Loucy (cell line): ENCODE data around the gene BMPR1B.

Experiments used
- H2AFZ ChIP-seq: fragments of 200-600 bp; sonication (generic); 2 replicates; pipeline ENCODE4 v1.6.0; 2016; ENCODE audit warnings: antibody characterized with exemption, mild to moderate bottlenecking, low read length, moderate library complexity
- H3F3A ChIP-seq: fragments of 200-600 bp; 2 replicates; pipeline ENCODE4 v1.6.0; 2016; ENCODE audit warnings: antibody characterized with exemption, low read depth, mild to moderate bottlenecking
- H3K27me3 ChIP-seq: fragments of 200-600 bp; sonication (generic); 2 replicates; pipeline ENCODE4 v1.6.1; 2014; ENCODE audit warnings: low read length, mild to moderate bottlenecking; ENCODE audit not compliant: insufficient read depth, poor library complexity, severe bottlenecking
- H3K36me3 ChIP-seq: fragments of 200-600 bp; sonication (generic); 2 replicates; pipeline ENCODE4 v1.6.1; 2016; ENCODE audit warnings: low read length; ENCODE audit not compliant: insufficient read depth
- H3K4me1 ChIP-seq: fragments of 200-600 bp; sonication (generic); 2 replicates; pipeline ENCODE4 v1.5.1; 2014; ENCODE audit warnings: low read length, mild to moderate bottlenecking; ENCODE audit not compliant: insufficient read depth, poor library complexity, severe bottlenecking
- H3K4me2 ChIP-seq: fragments of 200-600 bp; sonication (generic); 2 replicates; pipeline ENCODE4 v1.6.0; 2014; ENCODE audit warnings: antibody characterized with exemption, low read length, low read depth, mild to moderate bottlenecking; ENCODE audit not compliant: poor library complexity, severe bottlenecking
- H3K4me3 ChIP-seq: fragments of 200-600 bp; sonication (generic); 2 replicates; pipeline ENCODE4 v1.5.1; 2014; ENCODE audit warnings: low read length, mild to moderate bottlenecking, mixed read lengths; ENCODE audit not compliant: poor library complexity, severe bottlenecking
- H3K79me2 ChIP-seq: fragments of 200-600 bp; sonication (generic); 2 replicates; pipeline ENCODE4 v1.6.1; 2014; ENCODE audit warnings: low read length; ENCODE audit not compliant: insufficient read depth
- H3K9ac ChIP-seq: fragments of 200-600 bp; sonication (generic); 2 replicates; pipeline ENCODE4 v1.6.0; 2014; ENCODE audit warnings: mild to moderate bottlenecking, low read depth, low read length, moderate library complexity; ENCODE audit not compliant: poor library complexity, severe bottlenecking
- H3K9me2 ChIP-seq: fragments of 200-600 bp; sonication (generic); replicated peaks from 2 replicates; pipeline ENCODE4 v1.6.1; 2016; ENCODE audit warnings: low read depth, low read length, mixed read lengths
- H3K9me3 ChIP-seq: fragments of 200-600 bp; sonication (generic); 2 replicates; pipeline ENCODE4 v1.6.1; 2014; ENCODE audit warnings: mild to moderate bottlenecking, antibody characterized with exemption, low read length, low read depth; ENCODE audit not compliant: insufficient read depth
- H4K20me1 ChIP-seq: fragments of 200-600 bp; sonication (generic); 2 replicates; pipeline ENCODE4 v1.6.0; 2014; ENCODE audit warnings: antibody characterized with exemption, low read length, mild to moderate bottlenecking; ENCODE audit not compliant: insufficient read depth, poor library complexity, severe bottlenecking
- EZH2phosphoT487 ChIP-seq: fragments of 200-600 bp; IDR thresholded peaks from 2 replicates; pipeline ENCODE4 v1.6.1; 2018; ENCODE audit warnings: antibody characterized with exemption, mild to moderate bottlenecking, moderate library complexity, borderline replicate concordance
- TF ChIP-seq, protein P1 (sequence below): fragments of 200-600 bp; sonication (generic); conservative IDR thresholded peaks from 2 replicates; pipeline ENCODE4 v1.5.1; 2014; ENCODE audit warnings: mild to moderate bottlenecking, antibody characterized with exemption, low read length

The BMPR1B gene

DNA sequence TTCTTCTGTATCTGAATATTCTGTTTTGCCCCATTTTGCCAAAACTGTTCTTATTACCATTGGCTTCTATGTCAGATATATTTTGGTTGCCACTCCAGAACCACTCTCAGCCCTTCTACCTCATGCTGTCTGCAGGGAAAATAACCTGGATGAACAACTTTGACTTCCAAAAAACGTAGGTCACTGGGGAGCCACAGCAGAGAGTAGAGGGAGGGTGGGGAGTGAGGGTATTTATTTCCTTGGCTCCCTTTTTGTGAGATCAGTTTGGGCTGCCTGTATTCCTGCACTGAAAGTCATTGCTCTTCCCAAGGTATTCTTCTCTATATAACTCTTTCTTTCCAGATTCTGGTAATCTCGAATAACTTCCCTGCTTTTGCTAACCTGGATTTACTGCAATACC is 6.3 kb downstream of the BMPR1B start:
- H3K4me2 ChIP-seq: no peak overlapping the region
- peaks cover under 1% of the 10 kb centered on the region for H3K27me3 ChIP-seq
- H4K20me1 ChIP-seq: no peaks in the 10 kb centered on the region
- H3K9me2 ChIP-seq: no peaks in the 10 kb centered on the region
- no peaks in the 10 kb centered on the region for H3K9me3 ChIP-seq
- H3K36me3 ChIP-seq: no peaks in the 10 kb centered on the region
- no peaks in the 10 kb centered on the region for H3K79me2 ChIP-seq
- H3K4me1 ChIP-seq: no peaks in the 10 kb centered on the region
- no peak overlapping the region for H2AFZ ChIP-seq
- TF ChIP-seq, protein P1, sequence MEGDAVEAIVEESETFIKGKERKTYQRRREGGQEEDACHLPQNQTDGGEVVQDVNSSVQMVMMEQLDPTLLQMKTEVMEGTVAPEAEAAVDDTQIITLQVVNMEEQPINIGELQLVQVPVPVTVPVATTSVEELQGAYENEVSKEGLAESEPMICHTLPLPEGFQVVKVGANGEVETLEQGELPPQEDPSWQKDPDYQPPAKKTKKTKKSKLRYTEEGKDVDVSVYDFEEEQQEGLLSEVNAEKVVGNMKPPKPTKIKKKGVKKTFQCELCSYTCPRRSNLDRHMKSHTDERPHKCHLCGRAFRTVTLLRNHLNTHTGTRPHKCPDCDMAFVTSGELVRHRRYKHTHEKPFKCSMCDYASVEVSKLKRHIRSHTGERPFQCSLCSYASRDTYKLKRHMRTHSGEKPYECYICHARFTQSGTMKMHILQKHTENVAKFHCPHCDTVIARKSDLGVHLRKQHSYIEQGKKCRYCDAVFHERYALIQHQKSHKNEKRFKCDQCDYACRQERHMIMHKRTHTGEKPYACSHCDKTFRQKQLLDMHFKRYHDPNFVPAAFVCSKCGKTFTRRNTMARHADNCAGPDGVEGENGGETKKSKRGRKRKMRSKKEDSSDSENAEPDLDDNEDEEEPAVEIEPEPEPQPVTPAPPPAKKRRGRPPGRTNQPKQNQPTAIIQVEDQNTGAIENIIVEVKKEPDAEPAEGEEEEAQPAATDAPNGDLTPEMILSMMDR: no peak
- no peak for TF ChIP-seq EZH2phosphoT487
- no peaks in the 10 kb centered on the region for H3F3A ChIP-seq
- no peak overlapping the region for H3K4me3 ChIP-seq
- H3K9ac ChIP-seq: no peak overlapping the region

DNA sequence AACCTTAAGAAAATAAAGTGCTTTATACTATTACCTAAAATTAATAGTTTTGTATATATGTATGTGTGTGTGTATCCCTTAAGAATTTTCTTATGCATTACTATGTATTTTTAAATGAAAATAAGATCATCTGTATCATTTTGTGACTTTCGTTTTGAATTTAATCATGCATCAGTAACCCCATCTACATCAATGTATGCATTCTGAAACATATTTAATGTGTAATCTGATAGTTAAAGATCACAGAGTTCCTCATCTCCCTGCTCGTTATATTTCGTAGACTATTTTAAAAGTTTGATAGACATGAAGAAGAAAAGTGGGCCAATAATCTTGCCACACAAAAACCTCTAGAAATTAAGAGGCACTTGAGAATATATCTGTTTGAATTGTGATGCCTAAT is 7.4 kb downstream of the BMPR1B start:
- Histone ChIP-seq H3K9me3 (no peaks in the 10 kb centered on the region), H3K27me3 (no peaks in the 10 kb centered on the region), H3K4me1 (no peaks in the 10 kb centered on the region), H4K20me1 (no peaks in the 10 kb centered on the region), H3K36me3 (no peaks in the 10 kb centered on the region), H2AFZ (no peak overlapping the region), H3F3A (no peaks in the 10 kb centered on the region), H3K4me2 (no peak overlapping the region), H3K79me2 (no peaks in the 10 kb centered on the region), H3K9ac (no peak overlapping the region), H3K9me2 (no peaks in the 10 kb centered on the region), H3K4me3 (no peak overlapping the region)
- TF ChIP-seq, protein P1: no peak
- TF ChIP-seq EZH2phosphoT487: no peak

DNA sequence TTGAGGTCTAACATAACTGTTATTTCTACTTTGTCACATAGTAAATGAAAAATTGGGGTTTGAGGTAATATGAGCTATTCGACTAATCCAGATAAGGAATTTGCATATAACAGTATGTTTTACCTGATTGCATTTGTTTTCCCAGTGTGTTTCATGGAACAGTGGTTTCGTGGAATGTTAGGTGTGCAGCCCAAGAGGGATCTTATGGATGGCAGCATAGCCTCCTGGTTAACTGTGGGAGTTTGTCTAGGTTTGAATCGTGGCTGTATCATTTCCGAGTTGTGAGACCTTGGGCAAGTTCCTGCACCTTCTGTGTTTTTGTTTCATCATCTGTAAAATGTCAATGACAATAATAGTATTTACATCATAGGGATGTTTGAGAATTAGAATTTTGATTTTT is 7.9 kb downstream of the BMPR1B start:
- Histone ChIP-seq H2AFZ (no peak overlapping the region), H3K4me1 (no peaks in the 10 kb centered on the region), H3K4me2 (no peak overlapping the region), H3K9me2 (no peaks in the 10 kb centered on the region), H3K4me3 (no peak overlapping the region), H3K79me2 (no peaks in the 10 kb centered on the region), H3K27me3 (no peaks in the 10 kb centered on the region), H3K9ac (no peak overlapping the region), H4K20me1 (no peaks in the 10 kb centered on the region), H3F3A (no peaks in the 10 kb centered on the region), H3K9me3 (no peaks in the 10 kb centered on the region), H3K36me3 (no peaks in the 10 kb centered on the region)
- TF ChIP-seq EZH2phosphoT487: no peak
- TF ChIP-seq, protein P1: no peak
